HL-60 (cell line): ENCODE measurements around the gene PAPPA.

ENCODE experiments used
- CTCF ChIP-seq: IDR thresholded peaks from one replicate; pipeline ENCODE4 v1.5.1; 2011; ENCODE audit warnings: low read length, control low read depth, inconsistent platforms; ENCODE audit not compliant: insufficient read depth
- GABPA ChIP-seq: IDR thresholded peaks from 2 replicates; pipeline ENCODE4 v1.6.1; 2012; ENCODE audit warnings: low read depth
- POLR2AphosphoS5 ChIP-seq: IDR thresholded peaks from 2 replicates; pipeline ENCODE4 v1.6.1; 2012; ENCODE audit warnings: low read depth
- REST ChIP-seq: IDR thresholded peaks from 2 replicates; pipeline ENCODE4 v1.6.1; 2012; ENCODE audit warnings: low read depth; ENCODE audit not compliant: insufficient replicate concordance
- SPI1 ChIP-seq: IDR thresholded peaks from 2 replicates; pipeline ENCODE4 v1.6.1; 2012; ENCODE audit warnings: low read depth, mild to moderate bottlenecking, borderline replicate concordance

DNA sequence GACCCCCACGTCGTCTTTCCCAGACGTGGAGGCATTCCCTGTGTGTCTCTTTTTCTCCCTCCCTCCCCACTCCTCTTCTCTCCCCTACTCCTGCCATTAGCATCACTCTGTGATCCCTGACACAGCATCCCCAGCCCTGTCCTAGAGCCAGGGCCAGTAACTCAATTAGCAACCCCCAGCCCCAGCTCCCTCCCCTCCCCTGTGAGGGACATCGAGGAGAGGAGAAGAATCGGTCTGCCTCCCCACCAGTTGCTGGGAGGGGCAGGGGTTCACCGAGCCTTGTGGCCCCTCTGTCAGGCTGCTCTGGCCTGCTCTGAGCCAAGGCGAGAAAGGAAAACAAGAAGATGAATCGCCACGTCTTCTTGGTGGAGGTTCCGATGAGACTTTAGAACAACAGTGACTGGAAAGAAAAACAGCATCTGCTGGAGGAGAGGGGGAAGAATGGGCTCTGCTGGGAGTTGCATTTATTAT is 123.1 kb downstream of the PAPPA start:
- TF ChIP-seq CTCF, result no peak
- TF ChIP-seq POLR2AphosphoS5, result no peak
- no peak for TF ChIP-seq REST
- TF ChIP-seq GABPA, result no peak
- no peak for TF ChIP-seq SPI1
